GM18907 (cell line): Measurements from ENCODE around the gene MUC2.
"Not testable (repeated sequence)": the region's sequence is repeated elsewhere in the genome, so short reads cannot be mapped to it uniquely, and the experiment has no call there.

Experiments
- ATAC-seq: cut with Tn5 transposase; IDR thresholded peaks from one replicate; pipeline ENCODE4 v1.9.1; 2021; ENCODE audit warnings: mild to moderate bottlenecking, moderate library complexity; ENCODE audit not compliant: unreplicated experiment

MUC2 gene

GRCh38 chr11:1102996-1103395 lies 28.3 kb downstream of the MUC2 start:
- ATAC-seq, result no peak

DNA sequence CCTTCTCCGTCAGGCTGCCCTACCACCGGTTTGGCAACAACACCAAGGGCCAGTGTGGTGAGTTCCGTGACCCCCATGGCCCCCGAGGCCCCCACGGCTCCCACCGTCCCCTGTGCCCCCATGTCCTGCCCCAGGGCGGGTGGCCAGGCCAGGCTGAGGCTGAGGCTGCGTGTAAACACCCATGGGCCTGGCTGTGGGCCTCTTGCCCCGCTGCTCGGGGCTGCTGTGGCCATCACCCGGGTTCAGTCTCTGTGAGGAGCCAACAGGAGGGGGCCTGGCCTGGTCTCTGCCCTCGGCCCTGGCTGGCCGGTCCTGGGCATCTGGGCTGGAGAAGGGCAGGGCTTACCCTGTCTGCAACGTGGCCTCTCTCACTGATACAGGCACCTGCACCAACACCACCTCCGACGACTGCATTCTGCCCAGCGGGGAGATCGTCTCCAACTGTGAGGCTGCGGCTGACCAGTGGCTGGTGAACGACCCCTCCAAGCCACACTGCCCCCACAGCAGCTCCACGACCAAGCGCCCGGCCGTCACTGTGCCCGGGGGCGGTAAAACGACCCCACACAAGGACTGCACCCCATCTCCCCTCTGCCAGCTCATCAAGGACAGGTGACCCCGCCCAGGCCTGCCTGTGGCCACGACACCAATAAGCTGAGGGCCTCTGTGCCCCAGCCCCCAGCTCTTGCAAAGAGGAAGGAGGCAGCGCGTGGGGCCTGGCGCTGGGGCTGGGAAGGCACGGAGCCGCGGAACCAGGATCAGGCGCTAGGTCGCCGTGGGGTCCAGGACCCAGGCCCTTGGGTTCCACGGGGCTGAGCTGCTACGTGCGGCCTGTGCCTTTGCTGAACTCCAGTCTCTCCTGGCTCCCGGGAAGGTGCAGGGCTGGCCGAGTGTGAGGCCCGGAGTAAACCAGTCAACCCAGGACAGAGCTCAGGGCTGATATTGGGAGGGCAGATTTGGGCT lies 29.0 kb downstream of the MUC2 start:
- no peak for ATAC-seq

DNA sequence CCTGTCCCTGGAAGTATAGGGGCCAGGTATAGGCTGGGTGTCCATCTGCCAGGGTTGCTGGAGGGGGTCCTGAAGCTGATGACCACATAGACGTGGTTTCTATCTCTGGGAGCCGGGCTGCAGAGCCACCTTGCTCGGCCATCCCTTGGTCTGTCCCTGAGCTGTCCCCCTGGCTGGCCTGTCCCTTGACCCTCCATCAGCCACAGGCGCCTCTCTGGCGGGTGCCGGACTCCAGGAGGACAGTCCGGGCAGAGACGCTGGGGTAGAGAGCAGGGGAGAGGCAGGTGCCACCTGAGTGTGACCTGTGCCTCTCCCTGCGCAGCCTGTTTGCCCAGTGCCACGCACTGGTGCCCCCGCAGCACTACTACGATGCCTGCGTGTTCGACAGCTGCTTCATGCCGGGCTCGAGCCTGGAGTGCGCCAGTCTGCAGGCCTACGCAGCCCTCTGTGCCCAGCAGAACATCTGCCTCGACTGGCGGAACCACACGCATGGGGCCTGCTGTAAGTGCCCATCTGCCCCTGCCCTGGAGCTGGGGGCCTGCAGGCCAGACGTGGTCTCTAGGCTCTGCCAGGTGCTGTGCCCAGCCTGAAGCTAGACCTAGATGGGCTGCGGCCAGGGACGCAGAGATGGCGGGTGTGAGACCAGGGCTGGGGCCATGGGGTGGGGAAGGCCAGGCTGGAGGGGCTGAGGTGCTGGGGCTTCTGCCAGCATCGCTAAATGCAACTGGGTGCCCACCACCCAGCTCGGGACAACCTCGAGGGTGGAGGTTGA lies 29.9 kb downstream of the MUC2 start:
- no peak for ATAC-seq

DNA sequence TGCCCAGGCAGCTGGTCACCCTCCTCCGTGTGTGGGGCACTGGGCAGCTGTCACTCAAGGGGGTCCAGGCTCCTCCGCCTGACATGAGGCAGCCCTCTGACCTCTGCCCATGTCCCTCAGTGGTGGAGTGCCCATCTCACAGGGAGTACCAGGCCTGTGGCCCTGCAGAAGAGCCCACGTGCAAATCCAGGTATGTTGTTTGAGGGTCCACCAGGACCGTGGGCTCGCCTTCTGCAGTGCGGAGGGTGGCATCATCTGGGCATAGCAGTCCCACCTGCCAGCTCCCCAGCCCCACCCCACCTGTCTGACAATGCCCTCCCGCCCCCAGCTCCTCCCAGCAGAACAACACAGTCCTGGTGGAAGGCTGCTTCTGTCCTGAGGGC lies 30.5 kb downstream of the MUC2 start:
- no peak for ATAC-seq

DNA sequence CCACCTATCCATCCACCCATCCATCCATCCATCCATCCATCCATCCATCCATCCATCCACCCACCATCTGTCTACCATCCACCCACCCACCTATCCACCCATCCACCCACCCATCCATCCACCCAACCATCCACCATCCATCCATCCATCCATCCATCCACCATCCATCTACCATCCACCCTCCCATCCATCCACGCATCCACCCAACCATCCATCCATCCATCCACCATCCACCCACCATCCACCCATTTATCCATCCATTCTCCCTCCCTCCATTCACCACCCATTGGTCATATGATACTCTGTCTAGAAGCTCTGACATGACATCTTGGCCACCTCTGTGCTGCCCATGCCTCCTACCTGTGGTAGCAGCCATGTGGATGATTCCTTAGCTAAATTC lies 31.7 kb downstream of the MUC2 start:
- ATAC-seq, result no peak

GRCh38 chr11:1107316-1108245 lies 32.9 kb downstream of the MUC2 start:
- no peak for ATAC-seq

DNA sequence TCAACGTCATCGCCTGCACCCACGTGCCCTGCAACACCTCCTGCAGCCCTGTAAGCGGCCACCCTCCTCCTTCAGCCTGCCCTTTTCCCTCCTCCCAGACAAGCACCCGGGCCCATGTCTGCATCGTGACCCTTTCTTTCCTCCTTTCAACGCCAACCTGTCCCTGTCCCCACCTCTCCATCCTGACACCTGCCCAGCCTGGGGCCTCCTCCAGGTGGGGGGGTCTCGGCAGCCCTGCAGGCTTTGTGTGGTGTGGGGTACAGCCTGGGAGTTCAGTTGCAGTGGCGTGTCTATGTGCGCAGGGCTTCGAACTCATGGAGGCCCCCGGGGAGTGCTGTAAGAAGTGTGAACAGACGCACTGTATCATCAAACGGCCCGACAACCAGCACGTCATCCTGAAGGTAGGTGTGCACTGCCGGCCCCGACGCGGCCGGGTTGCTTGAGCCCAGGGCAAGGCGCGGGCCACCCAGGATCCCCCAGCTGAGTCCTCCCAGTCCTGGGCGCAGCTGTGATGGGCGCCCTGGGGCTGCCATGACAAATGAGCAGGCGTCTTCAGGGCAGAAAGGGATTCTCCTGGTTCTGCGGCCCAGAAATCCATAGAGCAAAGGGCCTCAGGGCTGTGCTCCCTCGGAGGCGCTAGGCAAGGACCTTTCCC lies 33.7 kb downstream of the MUC2 start:
- no peak for ATAC-seq

- ATAC-seq, result no peak
These were observed 34.6 kb downstream of the MUC2 start for GRCh38 chr11:1109101-1109917.

DNA sequence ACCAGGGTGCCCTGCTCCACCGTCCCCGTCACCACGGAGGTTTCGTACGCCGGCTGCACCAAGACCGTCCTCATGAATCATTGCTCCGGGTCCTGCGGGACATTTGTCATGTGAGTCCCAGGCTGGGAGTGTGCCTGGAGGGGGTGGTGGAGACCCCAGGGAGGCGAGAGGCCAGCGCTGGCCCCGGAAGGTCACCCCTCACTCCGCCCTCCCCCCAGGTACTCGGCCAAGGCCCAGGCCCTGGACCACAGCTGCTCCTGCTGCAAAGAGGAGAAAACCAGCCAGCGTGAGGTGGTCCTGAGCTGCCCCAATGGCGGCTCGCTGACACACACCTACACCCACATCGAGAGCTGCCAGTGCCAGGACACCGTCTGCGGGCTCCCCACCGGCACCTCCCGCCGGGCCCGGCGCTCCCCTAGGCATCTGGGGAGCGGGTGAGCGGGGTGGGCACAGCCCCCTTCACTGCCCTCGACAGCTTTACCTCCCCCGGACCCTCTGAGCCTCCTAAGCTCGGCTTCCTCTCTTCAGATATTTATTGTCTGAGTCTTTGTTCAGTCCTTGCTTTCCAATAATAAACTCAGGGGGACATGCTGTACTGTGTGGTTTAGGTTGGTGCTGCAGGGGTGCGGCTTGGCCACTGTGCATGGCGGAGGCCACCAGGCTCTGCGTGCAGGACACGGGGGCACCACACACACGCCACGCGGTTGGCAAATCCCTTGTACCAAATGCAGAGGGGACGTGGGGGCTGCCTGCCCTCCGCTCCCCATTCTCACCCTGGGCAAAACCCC lies 35.4 kb downstream of the MUC2 start:
- no peak for ATAC-seq

DNA sequence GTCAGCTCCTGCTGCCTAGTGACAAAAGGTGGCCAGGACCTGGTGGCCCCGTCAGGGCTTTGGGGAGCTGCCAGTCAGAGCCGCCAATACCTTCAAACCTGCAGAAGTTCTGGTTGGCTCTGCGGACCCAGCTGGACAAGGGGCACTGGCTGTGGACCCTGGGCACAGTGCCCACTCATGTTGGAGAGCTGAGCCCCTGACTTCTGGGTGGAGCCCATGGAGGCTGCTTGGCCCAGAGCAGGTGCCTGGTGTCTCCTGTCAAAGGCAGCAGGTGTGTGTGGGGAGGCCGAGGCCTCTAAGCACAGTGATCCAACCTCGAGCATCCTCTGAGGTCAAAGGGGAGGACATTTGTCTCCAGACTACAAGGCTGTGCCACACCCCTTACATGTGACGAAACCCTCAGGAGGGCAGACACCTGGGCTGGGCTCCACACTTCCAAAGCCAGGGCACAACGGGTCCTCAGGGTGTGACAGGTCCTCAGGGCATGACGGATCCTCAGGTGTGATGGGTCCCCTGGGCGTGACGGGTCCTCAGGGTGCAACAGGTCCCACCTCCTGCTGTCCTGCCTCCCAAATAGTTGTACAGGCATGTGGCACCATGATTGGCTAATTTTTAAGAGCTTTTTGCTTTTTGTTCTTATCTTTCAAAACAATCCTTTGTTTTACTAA lies 37.0 kb downstream of the MUC2 start:
- ATAC-seq, result no peak

- no peak for ATAC-seq
These were observed 37.9 kb downstream of the MUC2 start for GRCh38 chr11:1112351-1113191.

GRCh38 chr11:1113405-1114201 lies 38.9 kb downstream of the MUC2 start:
- no peak for ATAC-seq

DNA sequence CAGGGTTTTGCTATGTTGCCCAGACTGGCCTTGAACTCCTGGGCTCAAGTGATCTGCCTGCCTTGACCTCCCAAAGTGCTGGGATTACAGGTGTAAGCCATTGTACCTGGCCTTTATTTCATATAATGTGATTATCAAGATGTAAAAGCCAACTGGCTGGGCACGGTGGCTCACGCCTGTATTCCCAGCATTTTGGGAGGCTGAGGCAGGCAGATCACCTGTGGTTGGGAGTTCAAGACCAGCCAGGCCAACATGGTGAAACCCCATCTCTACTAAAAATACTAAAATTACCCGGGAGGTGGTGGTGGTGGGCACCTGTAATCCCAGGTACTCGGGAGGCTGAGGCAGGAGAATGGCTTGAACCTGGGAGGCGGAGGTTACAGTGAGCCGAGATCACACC lies 40.6 kb downstream of the MUC2 start:
- ATAC-seq, result not testable (repeated sequence)

- ATAC-seq, result no peak
These were observed 41.4 kb downstream of the MUC2 start for GRCh38 chr11:1116104-1116503.

- ATAC-seq, result no peak
These were observed 42.2 kb downstream of the MUC2 start for GRCh38 chr11:1116666-1117390.

GRCh38 chr11:1117992-1118391 lies 43.3 kb downstream of the MUC2 start:
- ATAC-seq, result no peak
